IMR-90 (cell line): ENCODE measurements around the gene C16orf92.

Source experiments
- CEBPB ChIP-seq: IDR thresholded peaks from 2 replicates; pipeline ENCODE4 v1.6.1; 2012; ENCODE audit warnings: low read depth, low read length, improper control_type of control experiment
- CTCF ChIP-seq: conservative IDR thresholded peaks from 2 replicates; pipeline ENCODE4 v1.5.1; 2012; ENCODE audit warnings: mild to moderate bottlenecking, low read depth, low read length, improper control_type of control experiment
- SMC3 ChIP-seq: fragments of 150-350 bp; IDR thresholded peaks from 2 replicates; pipeline ENCODE4 v1.6.1; 2016; ENCODE audit warnings: low read depth, mild to moderate bottlenecking, antibody characterized with exemption, low read length, moderate library complexity
- USF2 ChIP-seq: fragments of 150-350 bp; IDR thresholded peaks from 2 replicates; pipeline ENCODE4 v1.6.1; 2017; ENCODE audit warnings: mild to moderate bottlenecking, antibody characterized with exemption, low read length, low read depth

DNA sequence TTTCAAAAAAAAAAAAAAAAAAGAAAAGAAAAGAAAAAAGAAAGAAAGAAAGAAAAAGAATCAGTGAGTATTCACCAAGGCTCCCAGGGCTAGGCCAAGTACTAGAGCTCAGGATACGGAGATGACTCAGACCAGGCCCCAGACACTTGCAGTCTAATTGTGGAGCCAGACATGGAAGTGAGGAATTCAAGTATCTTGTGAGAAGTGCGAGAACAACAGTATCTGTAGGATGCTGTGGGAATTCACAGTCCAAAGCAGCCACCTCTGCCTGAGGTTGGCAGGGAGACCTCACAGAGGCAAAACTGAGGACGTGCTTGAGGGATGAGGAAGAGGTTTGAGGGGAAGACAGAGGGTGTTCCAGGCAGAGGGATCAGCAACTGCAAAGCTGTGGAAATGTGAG, 28.5 kb downstream of the C16orf92 start:
- TF ChIP-seq CTCF (no peak), USF2 (no peak), CEBPB (no peak), SMC3 (no peak)
